GM12872 (cell line): Measurements from ENCODE around the gene EML6.

ENCODE experiments used
- CTCF ChIP-seq: IDR thresholded peaks from 3 replicates; pipeline ENCODE4 v1.5.1; 2011; ENCODE audit warnings: low read depth, mild to moderate bottlenecking, low read length, moderate library complexity; ENCODE audit not compliant: insufficient read depth

Gene EML6

GRCh38 chr2:54955358-54956110, 232.1 kb downstream of the EML6 start:
- TF ChIP-seq CTCF, result no peak

- no peak for TF ChIP-seq CTCF
Observed at GRCh38 chr2:54956111-54956627, 232.7 kb downstream of the EML6 start.

- no peak for TF ChIP-seq CTCF
Observed at GRCh38 chr2:54957321-54957999, 234.0 kb downstream of the EML6 start.

- no peak for TF ChIP-seq CTCF
Observed at GRCh38 chr2:54958717-54959371, 235.4 kb downstream of the EML6 start.

- no peak for TF ChIP-seq CTCF
Observed at GRCh38 chr2:54960164-54960563, 236.7 kb downstream of the EML6 start.

- TF ChIP-seq CTCF, result no peak
Observed at GRCh38 chr2:54962511-54962910, 239.0 kb downstream of the EML6 start.

GRCh38 chr2:54962935-54963440, 239.5 kb downstream of the EML6 start:
- TF ChIP-seq CTCF, result no peak
